ENCODE measurements around the gene OXT.

Gene OXT

GRCh38 chr20:3103369-3104032 is 32.1 kb downstream of the OXT start:
- H3K36me3 ChIP-seq (ENCODE audit: control insufficient read depth in 2 of 2, insufficient read depth in 1 of 2, low read length in 2 of 2), result no peaks in the 10 kb centered on the region; a peak in 1 of 3 replicates
- TF ChIP-seq ZNF473 (tag by site-specific recombination; IDR thresholded peaks at IDR 0.05), result no peak
- TF ChIP-seq ZNF132 (tag by site-specific recombination; IDR thresholded peaks at IDR 0.05; ENCODE audit: borderline replicate concordance), result no peak
- no peak for TF ChIP-seq ZFP37 (tag by site-specific recombination; IDR thresholded peaks at IDR 0.05)
- no peak for TF ChIP-seq ZNF585B (tag by site-specific recombination; IDR thresholded peaks at IDR 0.05)
- TF ChIP-seq KLF17 (tag by site-specific recombination; IDR thresholded peaks at IDR 0.05), result no peak
- no peak for TF ChIP-seq EGR2 (tag by site-specific recombination; IDR thresholded peaks at IDR 0.05; ENCODE audit: low read depth)
- TF ChIP-seq ZBTB48 (tag by site-specific recombination; IDR thresholded peaks at IDR 0.05), result no peak
- no peak for TF ChIP-seq ZNF48 (tag by site-specific recombination; IDR thresholded peaks at IDR 0.05)
- TF ChIP-seq ZNF24 (tag by site-specific recombination; IDR thresholded peaks at IDR 0.05), result no peak
- TF ChIP-seq GLI4 (tag by site-specific recombination; IDR thresholded peaks at IDR 0.05), result no peak
- no peak for TF ChIP-seq ZNF223 (tag by site-specific recombination; IDR thresholded peaks at IDR 0.05)
- no peak for TF ChIP-seq SETDB1 (IDR thresholded peaks at IDR 0.05; ENCODE audit: insufficient read length, low read length)
- no peak for TF ChIP-seq HIC1 (tag by site-specific recombination; IDR thresholded peaks at IDR 0.05)
- no peak for TF ChIP-seq BCL6B (tag by site-specific recombination; IDR thresholded peaks at IDR 0.05)
- no peak for TF ChIP-seq ZNF701 (tag by site-specific recombination; IDR thresholded peaks at IDR 0.05)
- no peak for TF ChIP-seq KLF9 (tag by site-specific recombination; IDR thresholded peaks at IDR 0.05; ENCODE audit: low read depth)
- TF ChIP-seq ZNF488 (tag by site-specific recombination; IDR thresholded peaks at IDR 0.05), result no peak
- H3K4me3 ChIP-seq (ENCODE audit: low read depth, low read length), result no peak overlapping the region
- H3K4me1 ChIP-seq (ENCODE audit: control insufficient read depth, insufficient read depth, low read length), result no peaks in the 10 kb centered on the region
- ChIA-PET POLR2A (no interaction called here), CTCF (interaction anchor here (0.9 to 1.9 kb wide), 4 partner anchors 10 to 15 kb away, joined by 3 to 6 read pairs (median 4); no protein-coding TSS in a partner anchor)
- no peak overlapping the region for H3K27ac ChIP-seq (ENCODE audit: extremely low read depth, low read depth, low read length)
- no peaks in the 10 kb centered on the region for H3K9me3 ChIP-seq (ENCODE audit: control insufficient read depth, insufficient read depth, low read depth, low read length)

- ChIA-PET CTCF (interaction anchor here (0.6 to 1.3 kb wide), 7 partner anchors 10 to 267 kb away, joined by 3 to 6 read pairs (median 3); no protein-coding TSS in a partner anchor), POLR2A (no interaction called here)
- TF ChIP-seq ZNF239 (tag by site-specific recombination; IDR thresholded peaks at IDR 0.05) (no peak), ZNF544 (tag by site-specific recombination; IDR thresholded peaks at IDR 0.05) (no peak)
- no peak overlapping the region for H3K27ac ChIP-seq (ENCODE audit: extremely low read depth, low read depth, low read length)
- no peaks in the 10 kb centered on the region for H3K4me1 ChIP-seq (ENCODE audit: control insufficient read depth, insufficient read depth, low read length)
- H3K36me3 ChIP-seq (ENCODE audit: control insufficient read depth in 2 of 2, insufficient read depth in 1 of 2, low read length in 2 of 2), result peaks cover 0 to 8% of the 10 kb centered on the region in 2 experiments; a peak in 2 of 3 replicates
- no peaks in the 10 kb centered on the region for H3K9me3 ChIP-seq (ENCODE audit: control insufficient read depth, insufficient read depth, low read depth, low read length)
- H3K4me3 ChIP-seq (ENCODE audit: low read depth, low read length), result no peak overlapping the region
Measured at GRCh38 chr20:3105256-3106137, 34.1 kb downstream of the OXT start.
